ENCODE data around the gene MAPKAPK3.

Gene MAPKAPK3

DNA sequence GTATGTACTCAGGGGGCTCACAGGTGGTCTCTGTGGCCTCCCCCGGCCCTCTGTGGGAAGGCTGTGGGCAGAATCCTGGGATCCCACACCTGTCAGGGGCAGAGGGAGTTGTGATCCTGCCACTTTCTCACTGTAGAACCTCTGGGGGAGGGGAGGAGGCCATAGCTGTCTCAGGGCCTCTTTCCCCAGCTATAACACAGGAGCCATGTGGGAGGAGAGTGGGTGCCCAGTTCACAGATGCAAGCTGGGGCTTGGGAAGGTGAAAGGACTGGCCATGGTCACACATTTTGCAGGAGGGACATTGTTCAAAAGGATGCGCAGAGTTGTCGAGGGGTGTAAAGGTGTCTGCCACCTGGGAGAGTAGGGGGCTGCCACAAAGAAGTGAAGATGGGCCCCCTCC is 11.7 kb downstream of the MAPKAPK3 start:
- DNase-seq, result no peak

GRCh38 chr3:50630394-50630793 is 13.4 kb downstream of the MAPKAPK3 start:
- no peak for DNase-seq

DNA sequence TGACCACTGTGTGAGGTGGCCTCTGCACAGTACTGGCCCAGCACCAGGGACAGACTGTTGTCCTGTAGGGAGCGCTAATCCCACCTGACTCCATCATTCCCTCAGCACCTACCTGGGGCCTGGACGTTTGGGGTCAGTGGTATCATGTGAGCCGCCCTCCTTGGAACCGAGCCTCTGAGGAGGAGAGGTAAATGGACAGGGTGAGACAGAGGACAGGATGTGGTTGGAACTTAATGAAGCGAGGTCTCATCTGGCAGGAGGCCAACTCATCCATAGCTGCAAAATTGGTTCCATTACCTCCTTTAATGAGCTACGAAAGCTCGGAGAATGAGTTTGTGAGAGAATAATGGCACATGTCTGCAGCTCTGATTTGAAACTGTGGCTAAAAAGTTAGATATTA is 13.9 kb downstream of the MAPKAPK3 start:
- DNase-seq, result peak; percentile 76

DNA sequence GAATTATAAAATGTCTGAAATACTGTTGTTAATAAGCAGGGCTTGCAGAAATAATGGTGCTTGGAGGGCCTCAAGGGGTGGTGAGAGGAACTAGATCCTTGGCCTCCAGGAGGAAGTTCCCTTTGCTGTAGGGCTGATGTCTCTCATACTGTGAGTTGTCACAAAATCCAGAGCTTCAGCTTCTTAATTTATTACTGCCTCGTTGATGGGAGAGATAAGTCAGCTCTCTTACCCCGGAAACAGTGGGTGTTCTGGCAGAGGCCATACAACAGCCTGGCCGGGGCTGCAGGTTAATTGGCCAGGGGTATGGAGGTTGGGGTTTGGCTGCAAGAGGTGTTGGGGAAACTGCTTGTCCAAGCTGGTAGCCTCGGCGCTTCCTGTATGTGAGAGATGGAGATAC is 15.5 kb downstream of the MAPKAPK3 start:
- no peak for DNase-seq

DNA sequence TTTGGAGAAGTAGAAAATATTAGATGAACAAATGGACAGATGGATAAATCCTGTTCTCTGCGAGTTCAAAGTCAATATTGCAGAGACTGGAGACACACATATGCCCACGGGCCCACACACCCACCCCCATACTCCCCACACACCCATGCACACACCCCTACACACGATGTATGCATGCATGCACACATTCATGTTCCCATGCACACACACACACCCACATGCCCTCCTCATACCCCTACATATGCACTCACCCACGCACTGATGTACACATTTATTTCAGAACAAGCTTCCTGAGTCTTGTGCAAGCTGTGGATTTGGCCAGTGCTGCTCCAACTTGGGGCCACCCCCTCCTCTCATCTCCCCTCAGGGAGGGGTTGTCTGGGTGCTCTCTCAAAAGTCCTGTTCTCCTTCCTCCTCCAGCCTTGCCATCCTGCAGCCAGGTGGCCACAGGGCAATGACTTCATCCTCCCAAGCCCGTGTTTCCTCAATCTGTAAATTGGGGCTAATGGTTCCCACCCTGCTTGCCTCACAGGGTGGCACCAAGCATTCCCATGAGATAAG is 16.4 kb downstream of the MAPKAPK3 start:
- no peak for DNase-seq

DNA sequence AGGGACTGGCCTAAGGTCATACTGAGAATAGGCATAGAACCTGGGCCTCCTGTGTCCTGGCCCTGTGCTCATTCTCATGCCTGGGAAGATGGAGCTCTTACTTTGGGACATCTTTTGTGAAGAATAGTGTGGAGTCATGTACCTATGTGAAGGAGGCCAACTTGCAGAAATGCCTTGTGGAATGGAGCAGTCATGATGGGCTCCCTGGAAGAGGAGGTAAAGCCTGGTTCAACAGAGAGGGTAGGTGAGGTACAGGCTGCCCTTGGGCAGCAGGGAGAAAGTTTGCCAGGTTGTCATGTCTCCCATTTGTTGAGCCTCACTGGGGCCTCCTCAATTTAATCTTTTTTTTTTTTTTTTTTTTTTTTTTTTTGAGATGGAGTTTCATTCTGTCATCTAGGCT is 18.1 kb downstream of the MAPKAPK3 start:
- no peak for DNase-seq

- no peak for DNase-seq
Measured at GRCh38 chr3:50637011-50637410, 20.1 kb downstream of the MAPKAPK3 start.

DNA sequence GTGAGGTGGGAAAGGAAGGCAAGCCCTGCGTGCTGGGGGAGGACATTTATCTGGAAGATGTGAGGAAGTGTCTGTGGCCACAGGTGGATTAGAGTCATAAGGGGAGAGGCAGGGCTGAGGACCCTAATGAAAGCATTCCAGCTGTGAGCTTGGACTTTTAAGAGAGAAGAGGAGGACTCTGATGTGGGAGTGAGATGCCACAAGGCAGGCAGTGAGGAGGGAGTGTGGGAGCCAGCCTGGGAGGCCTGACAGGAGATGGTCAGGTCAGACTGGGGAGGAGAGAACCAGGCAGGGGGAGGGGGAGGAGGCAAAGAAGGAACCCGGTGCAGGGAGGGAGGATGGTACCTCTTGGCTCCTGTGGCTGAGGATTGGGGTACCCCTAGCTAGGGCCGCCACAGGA is 21.0 kb downstream of the MAPKAPK3 start:
- DNase-seq, result no peak

DNA sequence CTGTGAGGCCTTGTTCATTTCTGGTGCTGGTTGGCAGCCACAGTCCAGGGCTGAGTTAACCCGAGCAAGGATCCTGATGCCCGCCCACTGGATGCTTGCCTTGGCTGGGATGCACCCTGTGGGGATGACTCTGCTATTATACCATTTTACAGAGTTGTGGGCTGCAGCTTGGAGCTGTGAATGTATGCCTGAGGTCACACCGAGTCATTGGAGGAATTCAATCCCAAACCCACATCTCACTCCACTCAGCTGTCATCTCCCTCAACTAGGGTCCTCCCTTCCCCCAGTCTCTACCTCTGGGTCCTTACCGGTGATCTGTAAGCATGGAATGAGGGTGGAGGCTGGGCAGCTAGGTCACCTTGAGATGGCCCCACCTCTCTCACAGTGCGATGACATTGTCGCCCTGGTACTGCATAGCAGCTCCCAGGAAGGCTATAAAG is 22.1 kb downstream of the MAPKAPK3 start:
- peak; percentile 68 for DNase-seq

- no peak for DNase-seq
Measured at GRCh38 chr3:50642382-50642781, 25.4 kb downstream of the MAPKAPK3 start.

DNA sequence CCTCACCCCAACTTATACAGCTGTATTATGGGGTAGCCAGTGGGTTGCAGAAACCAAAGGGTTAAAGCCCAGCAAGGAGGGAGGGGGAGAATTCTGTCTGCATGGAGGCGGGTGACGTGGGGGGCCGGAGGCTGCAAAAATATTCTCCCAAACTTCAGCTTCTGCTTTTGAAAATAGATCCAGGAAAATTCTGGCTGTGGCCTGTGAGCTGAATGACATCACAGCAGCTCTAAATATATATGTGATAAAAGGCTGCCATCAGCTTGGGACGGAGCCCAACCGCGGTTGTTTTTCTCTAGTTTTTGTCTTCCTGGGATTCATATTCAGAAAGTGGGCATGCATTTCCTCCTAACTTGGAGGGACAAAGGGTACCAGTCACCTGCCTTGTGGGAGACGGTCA is 27.6 kb downstream of the MAPKAPK3 start:
- no peak for DNase-seq

DNA sequence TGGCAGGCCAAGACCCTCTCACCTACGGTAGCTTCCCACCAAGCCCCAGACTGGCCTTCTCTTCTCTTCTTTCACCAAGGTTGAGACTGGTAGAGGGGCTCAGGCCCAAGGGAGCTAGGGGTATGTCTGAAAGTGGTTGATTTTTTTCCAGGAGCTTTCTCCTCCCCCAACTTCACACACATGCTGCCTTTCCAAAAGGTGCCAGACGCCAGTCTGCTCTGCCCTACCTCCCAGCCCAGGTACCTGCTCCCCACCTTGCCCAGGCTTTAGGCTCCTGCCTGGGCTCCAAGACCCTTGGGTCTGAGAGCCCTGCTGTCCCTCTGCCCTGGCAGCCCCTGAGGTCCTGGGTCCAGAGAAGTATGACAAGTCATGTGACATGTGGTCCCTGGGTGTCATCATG is 28.4 kb downstream of the MAPKAPK3 start:
- DNase-seq, result no peak

- DNase-seq, result no peak
Measured at GRCh38 chr3:50648313-50648712, 31.4 kb downstream of the MAPKAPK3 start.

DNA sequence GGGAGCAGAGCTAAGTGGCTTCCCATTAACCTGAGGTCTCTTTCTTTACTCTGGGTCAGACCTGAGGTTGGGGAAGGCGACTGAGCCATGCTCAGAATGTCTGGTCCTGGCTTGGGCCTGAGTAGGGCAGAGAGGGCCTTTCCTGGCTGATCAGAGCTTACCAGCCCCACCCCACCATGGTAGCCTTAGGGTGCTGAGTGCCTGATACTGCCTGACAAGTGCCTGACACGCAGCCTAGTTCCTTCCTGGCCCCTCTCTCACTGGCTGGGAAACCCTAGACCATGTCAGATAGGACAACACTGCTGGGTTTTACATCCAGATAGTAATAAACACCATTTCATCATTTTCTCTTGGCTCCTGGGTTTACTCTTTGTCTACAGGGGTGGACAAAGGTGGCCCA is 32.0 kb downstream of the MAPKAPK3 start:
- DNase-seq, result no peak

DNA sequence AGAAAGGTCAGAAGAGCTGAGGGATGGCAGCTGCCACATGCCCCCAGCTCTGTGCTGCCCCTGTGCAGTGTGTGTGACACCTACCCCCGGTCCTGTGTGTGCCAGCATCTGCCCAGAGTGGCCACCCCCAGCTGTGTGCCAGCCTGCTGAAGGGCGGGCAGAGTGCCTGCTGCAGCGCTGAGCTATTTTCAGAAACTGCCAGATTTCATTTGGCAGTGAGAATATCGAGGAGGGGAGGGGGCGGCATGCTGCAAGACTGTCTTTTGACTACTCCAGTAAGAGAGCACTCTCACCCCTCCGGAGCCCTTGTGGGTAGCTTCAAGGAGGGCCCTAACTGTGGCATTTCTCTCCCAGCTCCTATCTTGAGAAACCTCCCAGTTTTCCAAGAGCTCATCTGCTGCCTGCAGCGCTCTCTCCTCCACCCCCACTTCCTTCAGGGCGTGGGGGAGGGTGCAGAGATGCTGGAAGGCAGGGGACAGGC is 32.5 kb downstream of the MAPKAPK3 start:
- no peak for DNase-seq

GRCh38 chr3:50650018-50650417 is 33.1 kb downstream of the MAPKAPK3 start:
- DNase-seq, result no peak

DNA sequence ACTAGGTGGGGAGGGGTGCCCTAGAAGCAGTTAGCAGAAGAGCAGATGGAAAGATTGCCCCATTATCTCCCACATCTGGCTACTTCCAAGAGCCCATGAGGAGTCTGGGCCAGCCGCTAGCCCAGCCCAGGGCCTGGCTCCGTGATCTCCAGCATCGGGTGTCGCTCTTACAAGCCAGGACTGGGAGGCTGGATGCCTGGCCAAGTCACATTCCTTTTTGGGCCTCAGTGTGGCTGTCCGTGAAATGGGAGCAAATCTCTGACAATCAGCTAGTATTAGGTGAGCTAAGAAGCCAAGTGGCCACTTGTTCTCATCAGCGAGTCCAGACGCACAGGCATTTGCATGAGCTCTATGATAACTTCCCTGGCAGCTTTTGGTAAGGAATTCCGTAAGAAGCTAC is 34.5 kb downstream of the MAPKAPK3 start:
- DNase-seq, result no peak

GRCh38 chr3:50651920-50652529 is 35.1 kb downstream of the MAPKAPK3 start:
- no peak for DNase-seq

- no peak for DNase-seq
Measured at GRCh38 chr3:50652709-50653108, 35.8 kb downstream of the MAPKAPK3 start.

GRCh38 chr3:50653937-50654595 is 37.1 kb downstream of the MAPKAPK3 start:
- no peak for DNase-seq

GRCh38 chr3:50655009-50655830 is 38.3 kb downstream of the MAPKAPK3 start:
- no peak for DNase-seq

- no peak for DNase-seq
Measured at GRCh38 chr3:50656417-50657195, 39.7 kb downstream of the MAPKAPK3 start.

DNA sequence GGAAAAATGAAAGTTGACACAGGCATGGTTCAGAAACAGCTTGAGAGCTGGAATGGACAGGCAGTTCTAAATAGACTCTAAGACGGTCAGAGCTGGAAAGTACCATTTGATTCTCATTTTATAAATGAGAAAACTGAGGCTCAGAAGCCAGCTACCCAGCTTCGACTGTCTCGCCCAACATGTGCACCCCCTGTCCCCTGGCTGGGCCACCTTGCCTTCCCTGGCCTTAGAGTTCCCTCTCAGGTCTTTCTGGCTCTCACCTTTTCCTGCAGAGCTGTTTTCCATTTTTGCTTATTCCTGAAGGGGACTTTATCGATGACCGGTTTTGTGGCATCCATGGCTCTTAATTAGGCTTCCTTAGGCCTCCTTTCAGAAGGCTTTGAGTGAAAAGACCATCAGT is 40.5 kb downstream of the MAPKAPK3 start:
- no peak for DNase-seq

Data from islet precursor cell (in vitro differentiated cells).